Neural crest cell (in vitro differentiated cells): ENCODE results near the gene EDIL3. TPM values are rescaled to one million over a fixed set of nuclear protein-coding genes. Genes with fewer than 3 reads are reported as not detected.

Experiments used
- DNase-seq: peaks from one replicate; pipeline ENCODE4 v3.0.0; 2021; ENCODE audit warnings: low read depth, mixed read lengths, low spot score
- H3K27ac Mint-ChIP-seq: one replicate; pipeline ENCODE4 v1.8.0; 2021; ENCODE audit warnings: mild to moderate bottlenecking, mixed read lengths; ENCODE audit not compliant: unreplicated experiment
- H3K27me3 Mint-ChIP-seq: 2 replicates; pipeline ENCODE4 v1.8.0; 2021; ENCODE audit warnings: low read depth, mild to moderate bottlenecking, mixed read lengths
- H3K36me3 Mint-ChIP-seq: 2 replicates; pipeline ENCODE4 v1.8.0; 2021; ENCODE audit warnings: low read depth, mild to moderate bottlenecking, mixed read lengths
- H3K4me1 Mint-ChIP-seq: 2 replicates; pipeline ENCODE4 v1.8.0; 2021; ENCODE audit warnings: mixed read lengths
- H3K4me3 Mint-ChIP-seq: one replicate; pipeline ENCODE4 v1.8.0; 2021; ENCODE audit warnings: mild to moderate bottlenecking, mixed read lengths
- H3K9me3 Mint-ChIP-seq: 2 replicates; pipeline ENCODE4 v1.8.0; 2021; ENCODE audit warnings: mixed read lengths
- total RNA-seq: library from RNA; stranded (reverse); gene quantifications from 2 replicates; pipeline ENCODE4 v1.2.1, GENCODE V29; 2021
- TF ChIP-seq, protein P1 (sequence below): fragments of 200-600 bp; sonication (generic); conservative IDR thresholded peaks from 2 replicates; pipeline ENCODE4 v1.5.0; 2021; ENCODE audit warnings: antibody characterized with exemption, mild to moderate bottlenecking

The EDIL3 gene
- total RNA-seq, 1 donor from 2014 or later = 1.2 TPM

GRCh38 chr5:83964271-83964670 is 420.4 kb downstream of the EDIL3 start:
- Mint-ChIP-seq H3K9me3 (no peaks in the 10 kb centered on the region), H3K27me3 (no peaks in the 10 kb centered on the region), H3K4me3 (no peak overlapping the region), H3K27ac (no peak overlapping the region), H3K36me3 (no peaks in the 10 kb centered on the region), H3K4me1 (no peaks in the 10 kb centered on the region)
- TF ChIP-seq, protein P1, sequence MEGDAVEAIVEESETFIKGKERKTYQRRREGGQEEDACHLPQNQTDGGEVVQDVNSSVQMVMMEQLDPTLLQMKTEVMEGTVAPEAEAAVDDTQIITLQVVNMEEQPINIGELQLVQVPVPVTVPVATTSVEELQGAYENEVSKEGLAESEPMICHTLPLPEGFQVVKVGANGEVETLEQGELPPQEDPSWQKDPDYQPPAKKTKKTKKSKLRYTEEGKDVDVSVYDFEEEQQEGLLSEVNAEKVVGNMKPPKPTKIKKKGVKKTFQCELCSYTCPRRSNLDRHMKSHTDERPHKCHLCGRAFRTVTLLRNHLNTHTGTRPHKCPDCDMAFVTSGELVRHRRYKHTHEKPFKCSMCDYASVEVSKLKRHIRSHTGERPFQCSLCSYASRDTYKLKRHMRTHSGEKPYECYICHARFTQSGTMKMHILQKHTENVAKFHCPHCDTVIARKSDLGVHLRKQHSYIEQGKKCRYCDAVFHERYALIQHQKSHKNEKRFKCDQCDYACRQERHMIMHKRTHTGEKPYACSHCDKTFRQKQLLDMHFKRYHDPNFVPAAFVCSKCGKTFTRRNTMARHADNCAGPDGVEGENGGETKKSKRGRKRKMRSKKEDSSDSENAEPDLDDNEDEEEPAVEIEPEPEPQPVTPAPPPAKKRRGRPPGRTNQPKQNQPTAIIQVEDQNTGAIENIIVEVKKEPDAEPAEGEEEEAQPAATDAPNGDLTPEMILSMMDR = no peak
- no peak for DNase-seq

DNA sequence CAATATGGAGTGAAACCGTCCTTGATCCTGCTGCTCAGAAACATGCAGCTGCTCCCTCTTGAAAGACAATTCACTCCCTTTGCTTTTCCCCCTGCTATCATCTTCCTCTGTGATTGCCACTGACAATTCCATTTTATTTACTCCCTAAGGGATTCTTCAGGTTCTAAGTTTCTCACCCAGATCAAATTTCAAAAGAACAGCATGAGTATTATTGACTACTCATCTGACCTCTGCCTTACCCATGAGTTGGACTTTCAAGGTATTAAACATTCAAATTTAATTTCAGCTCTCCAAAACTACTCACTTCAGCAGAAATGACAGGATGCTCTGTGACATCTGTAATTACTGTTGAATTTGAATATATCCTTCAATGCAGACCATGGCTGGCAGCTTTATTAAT is 427.5 kb downstream of the EDIL3 start:
- no peak for DNase-seq
- Mint-ChIP-seq H3K36me3 (no peaks in the 10 kb centered on the region), H3K9me3 (no peaks in the 10 kb centered on the region), H3K27me3 (no peaks in the 10 kb centered on the region), H3K4me3 (no peak overlapping the region), H3K4me1 (peaks cover 14% of the 10 kb centered on the region), H3K27ac (no peak overlapping the region)
- TF ChIP-seq, protein P1 = no peak

GRCh38 chr5:83956386-83956785 is 428.3 kb downstream of the EDIL3 start:
- H3K9me3 Mint-ChIP-seq = no peaks in the 10 kb centered on the region
- no peak overlapping the region for H3K4me3 Mint-ChIP-seq
- TF ChIP-seq, protein P1 = no peak
- peaks cover 14% of the 10 kb centered on the region for H3K4me1 Mint-ChIP-seq
- no peaks in the 10 kb centered on the region for H3K27me3 Mint-ChIP-seq
- no peak for DNase-seq
- no peak overlapping the region for H3K27ac Mint-ChIP-seq
- H3K36me3 Mint-ChIP-seq = no peaks in the 10 kb centered on the region

DNA sequence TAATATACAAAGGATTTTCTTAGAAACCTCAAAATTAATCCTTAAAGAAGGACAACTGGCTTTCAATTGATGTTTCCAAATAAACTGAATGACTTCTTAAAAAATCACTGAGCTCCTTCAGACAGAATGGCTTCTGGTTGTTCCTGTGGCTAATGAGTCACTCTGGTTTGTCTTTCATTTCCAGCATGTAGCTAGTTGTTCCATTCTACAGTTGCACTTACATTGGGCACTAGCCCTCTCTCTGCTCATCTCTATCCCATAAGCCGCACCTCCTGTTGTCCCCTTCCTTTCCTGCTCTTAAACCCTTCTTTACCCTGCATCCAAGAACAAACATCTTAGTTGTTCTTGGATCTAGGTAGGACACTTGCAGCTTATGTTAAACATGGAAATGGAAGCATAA is 428.8 kb downstream of the EDIL3 start:
- H3K36me3 Mint-ChIP-seq = no peaks in the 10 kb centered on the region
- H3K4me1 Mint-ChIP-seq = peaks cover 14% of the 10 kb centered on the region
- DNase-seq = no peak
- H3K9me3 Mint-ChIP-seq = no peaks in the 10 kb centered on the region
- H3K27ac Mint-ChIP-seq = no peak overlapping the region
- H3K27me3 Mint-ChIP-seq = no peaks in the 10 kb centered on the region
- H3K4me3 Mint-ChIP-seq = no peak overlapping the region
- TF ChIP-seq, protein P1 = no peak

DNA sequence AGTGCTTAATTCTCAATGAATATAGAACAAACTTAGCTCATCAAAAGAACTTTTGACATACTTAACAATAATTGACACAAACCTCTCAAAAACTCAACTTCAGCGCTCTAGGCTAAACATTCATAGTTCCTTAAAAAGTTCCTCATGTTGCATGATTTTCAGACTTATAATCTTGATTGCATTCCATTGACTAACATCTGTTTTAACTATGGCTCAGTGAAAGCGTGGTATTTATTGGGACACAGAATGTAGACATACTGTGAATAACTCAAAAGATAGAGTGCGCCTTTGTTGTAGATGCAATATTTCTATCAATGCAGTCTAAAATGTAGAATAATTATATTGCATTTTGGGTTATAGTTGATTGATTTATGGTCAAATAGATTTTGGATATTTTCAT is 436.9 kb downstream of the EDIL3 start:
- H3K36me3 Mint-ChIP-seq = no peaks in the 10 kb centered on the region
- peaks cover 7% of the 10 kb centered on the region for H3K9me3 Mint-ChIP-seq
- peaks cover 8% of the 10 kb centered on the region for H3K4me1 Mint-ChIP-seq
- no peak for DNase-seq
- H3K4me3 Mint-ChIP-seq = no peak overlapping the region
- no peak overlapping the region for H3K27ac Mint-ChIP-seq
- TF ChIP-seq, protein P1 = no peak
- H3K27me3 Mint-ChIP-seq = no peaks in the 10 kb centered on the region

GRCh38 chr5:83946516-83946915 is 438.2 kb downstream of the EDIL3 start:
- TF ChIP-seq, protein P1 = no peak
- Mint-ChIP-seq H3K27ac (no peak overlapping the region), H3K4me3 (no peak overlapping the region), H3K4me1 (peaks cover 8% of the 10 kb centered on the region), H3K36me3 (no peaks in the 10 kb centered on the region), H3K9me3 (peaks cover 7% of the 10 kb centered on the region), H3K27me3 (no peaks in the 10 kb centered on the region)
- DNase-seq = no peak
